NCI-H2196 (cell line): Measurements from ENCODE around the gene PASD1.

Experiments used
- DNase-seq: peaks from one replicate; lab custom pipeline; 2025; ENCODE audit not compliant: unreplicated experiment; lab: John Stamatoyannopoulos, UW

The PASD1 gene

DNA sequence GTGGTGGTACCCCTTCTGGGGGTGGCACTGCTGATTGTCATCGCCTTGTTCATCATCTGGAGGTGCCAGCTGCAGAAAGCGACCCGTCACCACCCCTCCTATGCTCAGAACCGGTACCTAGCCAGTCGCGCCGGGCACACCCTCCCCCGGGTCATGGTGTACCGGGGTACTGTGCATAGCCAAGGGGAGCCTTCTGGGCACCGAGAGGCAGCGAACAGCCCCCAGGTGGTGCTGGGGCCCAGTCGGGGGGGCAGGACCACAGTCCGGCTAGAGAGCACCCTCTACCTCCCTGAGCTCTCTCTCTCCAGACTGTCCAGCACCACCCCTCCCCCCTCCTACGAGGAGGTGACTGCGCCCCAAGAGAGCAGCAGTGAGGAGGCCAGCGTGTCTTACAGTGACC is 137.1 kb downstream of the PASD1 start:
- DNase-seq: no peak

- no peak for DNase-seq
Observed at GRCh38 chrX:151701071-151701470, 137.6 kb downstream of the PASD1 start.

DNA sequence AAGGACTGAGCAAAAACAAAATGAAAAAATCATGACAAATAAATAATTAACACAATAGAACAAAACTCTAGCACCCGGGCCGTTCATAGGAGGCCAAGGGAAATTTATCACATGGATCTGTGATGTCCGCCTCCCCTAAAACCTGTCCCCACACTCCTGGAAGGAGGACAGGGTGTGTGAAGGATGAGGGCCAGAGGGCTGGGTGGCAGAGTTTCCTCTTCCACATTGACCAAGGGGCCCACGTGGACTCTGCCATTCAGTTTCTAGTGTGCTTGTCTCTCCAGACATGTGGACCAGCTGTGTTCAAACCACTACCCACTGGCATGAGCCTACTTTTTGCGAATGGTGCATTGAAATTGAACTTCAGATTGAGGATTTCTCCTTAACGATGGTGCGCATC is 138.1 kb downstream of the PASD1 start:
- no peak for DNase-seq

GRCh38 chrX:151702026-151702714 is 138.7 kb downstream of the PASD1 start:
- DNase-seq: no peak

GRCh38 chrX:151702741-151703340 is 139.4 kb downstream of the PASD1 start:
- DNase-seq: no peak

DNA sequence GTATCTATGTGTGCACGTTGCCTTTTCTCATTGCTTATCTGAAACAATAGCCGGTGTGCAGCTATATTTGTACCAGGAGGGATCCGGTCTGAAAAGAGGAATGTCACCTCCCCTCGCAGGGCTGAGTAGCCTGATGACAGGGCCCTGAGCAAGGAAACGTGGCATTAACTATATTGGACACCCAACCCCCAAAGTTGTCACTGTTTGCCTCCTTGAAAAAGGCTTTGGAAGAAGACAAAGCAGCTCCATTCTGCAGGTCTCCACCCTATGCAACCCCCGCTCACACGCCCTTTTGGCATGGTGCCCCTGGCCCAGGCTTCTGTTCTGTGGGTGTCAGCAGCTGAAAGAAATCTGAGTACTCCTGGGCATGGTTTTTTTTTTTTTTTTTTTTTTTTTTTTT is 140.0 kb downstream of the PASD1 start:
- DNase-seq: peak; percentile 54

GRCh38 chrX:151704041-151704663 is 140.7 kb downstream of the PASD1 start:
- DNase-seq: no peak

DNA sequence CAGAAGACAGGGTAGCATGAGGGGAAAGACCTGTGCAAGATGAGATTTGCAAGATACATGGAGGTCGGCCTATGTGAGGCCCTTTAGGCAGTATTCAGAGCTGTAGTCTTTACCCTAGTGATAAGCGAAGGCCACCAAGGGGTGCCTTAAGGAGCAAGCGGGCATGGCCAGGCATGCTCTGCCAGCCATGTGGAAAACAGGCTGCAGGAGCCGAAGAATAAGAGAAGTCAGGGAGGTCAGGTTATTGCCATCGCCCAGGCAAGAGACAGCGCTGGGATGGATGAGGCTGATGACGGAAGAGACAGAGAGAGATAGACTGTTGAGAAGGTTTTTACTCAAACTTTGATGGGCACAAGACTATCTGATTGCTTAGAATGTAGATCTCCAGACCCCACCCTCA is 145.3 kb downstream of the PASD1 start:
- no peak for DNase-seq

DNA sequence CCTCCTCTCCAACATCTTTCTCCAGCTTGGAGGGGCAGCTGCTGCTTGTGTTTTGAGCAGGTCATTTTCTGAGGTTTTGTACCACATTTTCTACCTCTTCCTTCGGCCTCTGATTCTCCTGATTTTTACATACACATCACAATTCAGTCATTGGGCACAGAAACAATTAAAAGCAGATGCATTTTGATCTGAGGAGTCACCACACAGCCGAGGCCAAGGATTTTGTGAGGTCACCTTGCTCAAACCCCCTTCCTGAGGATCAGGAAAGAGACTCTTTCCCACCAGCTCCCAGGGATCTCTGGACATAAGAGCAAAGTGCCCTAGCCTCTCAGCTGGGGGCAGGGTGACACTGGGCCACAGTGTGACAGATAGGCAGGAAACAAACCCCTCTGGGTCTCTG is 147.0 kb downstream of the PASD1 start:
- DNase-seq: no peak

DNA sequence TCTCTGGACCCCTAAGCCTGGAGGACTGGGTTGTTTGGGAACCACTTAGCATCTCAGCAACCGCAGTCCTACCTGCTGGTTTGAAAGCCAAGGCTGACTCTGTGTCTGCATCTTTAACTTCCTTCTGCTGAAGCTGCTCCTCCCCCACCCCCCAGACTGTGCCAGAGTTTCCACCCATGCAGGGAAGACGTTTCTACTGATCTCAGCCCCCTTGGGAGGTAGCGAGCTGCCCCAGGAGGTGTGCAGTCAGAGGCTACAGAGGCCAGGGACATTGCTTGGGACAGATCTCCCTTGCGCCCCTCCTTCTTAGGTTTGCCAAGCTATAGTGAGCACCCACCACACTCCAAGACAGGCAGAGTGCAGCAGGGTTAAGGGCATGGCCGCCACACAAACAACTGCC is 147.7 kb downstream of the PASD1 start:
- DNase-seq: no peak

DNA sequence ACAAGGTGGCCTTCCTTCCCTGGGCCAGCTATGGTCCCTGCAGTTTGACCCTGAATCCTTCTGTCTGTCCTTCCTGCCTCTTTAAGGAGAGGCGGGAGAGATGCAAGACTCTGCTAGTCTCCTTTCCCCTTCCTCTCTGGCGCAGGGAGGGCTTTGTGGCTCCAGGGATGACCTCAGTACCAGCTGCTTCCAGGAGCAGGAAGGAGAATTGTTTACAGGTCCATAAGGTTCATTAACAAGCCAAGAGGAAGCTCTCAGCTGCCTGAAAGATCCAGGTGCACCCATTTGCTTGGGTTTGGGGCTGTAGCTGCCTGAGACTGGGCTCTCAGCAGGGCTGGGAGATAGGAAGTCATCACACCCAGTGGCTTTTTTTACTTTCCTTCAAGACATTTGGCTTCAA is 148.3 kb downstream of the PASD1 start:
- peak; percentile 37 for DNase-seq

DNA sequence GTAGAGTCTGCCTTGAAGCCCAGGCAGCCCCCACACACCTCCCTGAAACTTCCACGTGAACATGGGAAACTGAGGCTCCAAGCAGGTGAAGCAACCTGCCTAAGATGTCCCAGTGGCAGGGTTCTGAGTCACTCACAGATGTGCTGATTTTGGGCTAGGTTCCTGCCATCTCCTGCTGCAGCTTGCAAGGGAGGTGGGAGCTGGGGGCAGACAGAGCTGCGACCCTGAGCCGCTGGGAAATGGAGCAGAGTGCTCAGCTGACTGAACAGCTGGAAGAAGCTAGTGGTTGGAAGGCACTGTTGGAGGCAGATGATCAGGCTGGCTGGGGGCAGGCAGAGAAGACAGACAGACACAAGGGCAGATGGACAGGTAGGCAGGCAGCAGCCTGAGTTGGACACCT is 148.8 kb downstream of the PASD1 start:
- DNase-seq: no peak

GRCh38 chrX:151713849-151714248 is 150.4 kb downstream of the PASD1 start:
- DNase-seq: peak; percentile 27

DNA sequence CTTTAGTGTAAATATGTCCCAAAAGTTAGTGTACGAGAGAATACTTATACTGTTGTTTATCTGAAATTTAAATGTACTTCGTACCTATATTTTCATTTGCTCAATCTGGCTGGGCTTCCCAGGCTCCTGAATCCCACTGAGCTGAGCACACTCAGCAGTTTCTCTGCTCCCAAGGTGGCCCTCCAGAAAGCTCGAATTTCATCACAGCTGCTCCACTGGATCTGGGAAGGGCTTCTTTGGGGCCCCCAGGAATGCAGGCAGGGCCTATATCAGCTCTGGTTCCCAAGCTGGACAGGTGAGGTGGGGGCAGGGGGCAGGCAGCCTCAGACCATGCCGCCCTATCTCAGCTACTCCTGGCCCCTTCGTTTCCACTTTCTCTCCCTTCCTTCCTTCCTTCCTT is 150.9 kb downstream of the PASD1 start:
- no peak for DNase-seq

DNA sequence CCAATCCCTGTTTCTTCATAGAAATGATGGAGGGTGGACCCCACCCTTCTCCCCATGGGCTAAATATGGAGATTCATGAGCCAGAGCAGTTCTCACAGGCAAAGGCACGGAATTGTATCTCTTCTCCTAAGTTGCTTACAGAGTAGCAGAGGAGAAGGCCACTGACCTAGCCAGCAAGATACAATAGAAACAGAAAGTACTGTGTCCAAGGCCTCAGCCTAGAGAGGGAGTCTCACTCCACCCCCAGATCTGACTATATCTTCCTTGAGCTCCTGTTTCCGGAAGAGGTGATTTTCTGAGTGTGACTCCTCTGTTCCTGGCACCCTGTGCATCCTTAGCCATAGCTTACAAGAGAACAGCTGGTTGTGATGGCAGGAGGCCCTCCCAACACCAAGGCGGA is 152.3 kb downstream of the PASD1 start, which contains the start of gene FATE1:
TSS of gene FATE1 (plus strand) at position 284 of the 400 bp plus-strand sequence. CDS start at position 369, 85 bp downstream.
- no peak for DNase-seq

DNA sequence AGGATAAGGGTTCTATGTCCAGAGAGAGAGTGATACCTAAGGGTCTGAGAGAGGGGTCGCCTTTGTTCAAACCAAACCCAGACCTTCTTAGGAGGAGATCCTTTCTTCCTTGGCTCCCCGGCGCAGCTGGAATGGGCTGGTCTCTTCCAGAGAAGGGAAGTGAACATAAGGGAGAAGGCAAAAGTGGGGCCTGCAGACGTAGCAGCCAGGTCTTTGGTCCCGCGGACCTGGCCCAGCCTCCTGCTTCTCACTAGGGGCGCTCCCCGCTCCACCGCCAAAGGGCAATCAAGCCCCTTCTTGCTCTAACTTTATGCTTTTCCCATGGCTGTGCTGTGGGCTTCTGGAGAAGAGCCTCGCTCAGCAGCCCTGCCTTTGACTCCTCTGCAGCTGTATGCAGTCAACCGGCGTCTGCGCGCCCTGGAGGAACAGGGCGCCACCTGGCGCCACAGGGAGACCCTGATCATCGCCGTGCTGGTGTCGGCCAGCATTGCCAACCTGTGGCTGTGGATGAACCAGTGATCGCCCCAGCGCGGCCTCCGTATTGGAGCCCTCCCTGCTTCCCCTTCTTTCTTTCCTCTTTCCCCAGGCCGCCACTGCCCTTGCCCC is 158.9 kb downstream of the PASD1 start:
- DNase-seq: no peak

DNA sequence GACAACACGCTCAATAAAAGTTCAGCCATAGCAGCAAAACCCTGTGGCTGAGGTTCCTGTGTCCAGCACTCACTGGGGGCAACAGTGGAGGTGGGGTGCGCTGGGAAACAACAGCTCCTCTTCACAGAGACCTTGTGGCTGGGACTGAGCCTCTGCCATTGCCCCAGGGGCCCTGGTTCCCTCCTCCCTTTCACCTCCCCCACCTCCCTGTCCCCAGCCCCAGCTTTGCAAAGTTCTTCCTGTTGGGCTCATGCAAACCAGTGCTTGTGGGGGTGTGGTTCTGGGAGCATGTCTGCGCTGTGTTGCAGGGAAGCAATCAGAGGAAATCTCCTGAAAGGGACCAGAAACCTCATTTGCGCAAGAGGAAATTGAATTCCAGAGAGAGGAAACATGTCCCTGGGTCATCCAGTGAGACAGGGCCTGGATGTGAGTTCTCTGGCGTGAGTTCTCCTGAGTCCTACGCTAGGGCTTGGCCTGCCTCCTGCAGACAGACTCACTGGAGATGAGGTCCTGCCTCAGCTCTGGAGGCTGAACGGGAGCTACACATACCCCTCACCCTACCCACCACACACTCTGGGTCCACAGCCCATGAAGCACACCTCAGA is 159.8 kb downstream of the PASD1 start:
- no peak for DNase-seq

DNA sequence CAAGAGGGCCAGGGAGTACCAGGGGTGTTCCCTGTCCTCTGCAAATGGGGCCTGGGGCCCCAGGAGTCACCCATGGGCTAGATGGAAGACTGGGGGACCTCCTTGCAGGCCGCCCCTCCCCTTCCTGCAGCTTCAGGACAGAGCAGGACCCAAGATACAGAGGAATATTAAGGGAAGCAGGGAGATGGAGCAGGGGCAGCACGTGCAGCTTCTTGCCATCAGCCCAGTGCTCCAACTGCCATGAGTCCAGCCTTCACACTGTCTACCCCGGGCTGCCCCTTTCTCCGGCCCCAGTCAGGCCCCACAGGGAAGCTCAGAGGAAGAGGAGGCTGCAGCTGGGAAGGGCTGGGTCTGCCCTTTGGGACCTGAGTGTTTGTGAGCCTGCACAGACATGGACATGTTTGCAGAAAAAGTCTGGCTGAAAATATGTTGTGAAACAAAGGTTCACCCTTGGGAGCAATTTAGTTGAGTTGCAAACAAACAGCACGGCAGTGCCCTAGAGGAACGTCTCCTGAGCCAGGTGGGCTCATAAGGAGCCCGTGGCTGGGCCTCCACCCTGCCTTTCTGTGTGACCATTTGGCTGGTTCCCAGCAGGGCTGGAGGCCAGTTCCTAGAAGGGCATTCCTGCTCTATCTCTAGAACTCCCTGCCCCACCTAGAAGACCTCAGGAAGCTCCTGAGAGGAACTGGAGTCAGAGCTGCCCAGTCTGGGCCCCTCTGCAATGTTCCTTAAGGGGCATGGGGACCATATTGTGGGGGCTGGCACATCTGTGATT is 161.3 kb downstream of the PASD1 start:
- peak; percentile 29 for DNase-seq

GRCh38 chrX:151725338-151725614 is 161.8 kb downstream of the PASD1 start:
- DNase-seq: no peak
